GM21529 (cell line): ENCODE measurements around the gene CTTNBP2NL.

Experiments used
- ATAC-seq: cut with Tn5 transposase; IDR thresholded peaks from one replicate; pipeline ENCODE4 v1.9.1; 2021; ENCODE audit not compliant: unreplicated experiment

Gene CTTNBP2NL, protein sequence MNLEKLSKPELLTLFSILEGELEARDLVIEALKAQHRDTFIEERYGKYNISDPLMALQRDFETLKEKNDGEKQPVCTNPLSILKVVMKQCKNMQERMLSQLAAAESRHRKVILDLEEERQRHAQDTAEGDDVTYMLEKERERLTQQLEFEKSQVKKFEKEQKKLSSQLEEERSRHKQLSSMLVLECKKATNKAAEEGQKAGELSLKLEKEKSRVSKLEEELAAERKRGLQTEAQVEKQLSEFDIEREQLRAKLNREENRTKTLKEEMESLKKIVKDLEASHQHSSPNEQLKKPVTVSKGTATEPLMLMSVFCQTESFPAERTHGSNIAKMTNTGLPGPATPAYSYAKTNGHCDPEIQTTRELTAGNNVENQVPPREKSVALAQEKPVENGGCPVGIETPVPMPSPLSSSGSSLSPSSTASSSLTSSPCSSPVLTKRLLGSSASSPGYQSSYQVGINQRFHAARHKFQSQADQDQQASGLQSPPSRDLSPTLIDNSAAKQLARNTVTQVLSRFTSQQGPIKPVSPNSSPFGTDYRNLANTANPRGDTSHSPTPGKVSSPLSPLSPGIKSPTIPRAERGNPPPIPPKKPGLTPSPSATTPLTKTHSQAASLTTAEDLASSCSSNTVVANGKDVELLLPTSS

GRCh38 chr1:112395821-112396652 is at the start of gene CTTNBP2NL:
TSS of gene CTTNBP2NL (plus strand) at chr1:112396214. CDS start at chr1:112416166, 19,952 bp downstream.
- peak; percentile 67 for ATAC-seq

- no peak for ATAC-seq
Observed at GRCh38 chr1:112346801-112347350, 49.1 kb upstream of the CTTNBP2NL start.

- no peak for ATAC-seq
Observed at GRCh38 chr1:112356765-112357164, 39.2 kb upstream of the CTTNBP2NL start.

- ATAC-seq = no peak
Observed at GRCh38 chr1:112357467-112357866, 38.5 kb upstream of the CTTNBP2NL start.

GRCh38 chr1:112358061-112358770 is 37.8 kb upstream of the CTTNBP2NL start:
- ATAC-seq = no peak

- ATAC-seq = no peak
Observed at GRCh38 chr1:112358798-112359408, 37.1 kb upstream of the CTTNBP2NL start.

- ATAC-seq = no peak
Observed at GRCh38 chr1:112359961-112360767, 35.9 kb upstream of the CTTNBP2NL start.

DNA sequence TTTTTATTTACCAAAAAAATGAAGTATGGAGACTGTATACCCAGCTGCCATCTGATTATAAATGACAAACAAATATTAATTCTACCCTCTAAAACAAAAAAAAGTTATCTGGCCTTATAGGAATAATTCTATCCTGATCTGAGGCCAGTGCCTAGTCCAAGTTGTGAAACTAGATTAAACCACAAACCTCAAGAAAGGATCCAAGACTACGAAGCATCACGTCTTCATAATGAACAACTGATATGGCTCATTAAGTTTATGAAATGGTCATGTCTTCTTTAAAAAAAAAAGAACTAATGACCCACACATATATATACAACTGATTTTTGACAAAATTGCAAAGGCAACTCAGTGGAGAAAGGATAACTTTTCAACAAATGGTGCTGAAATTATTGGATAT is 32.4 kb upstream of the CTTNBP2NL start:
- no peak for ATAC-seq

GRCh38 chr1:112368198-112368597 is 27.8 kb upstream of the CTTNBP2NL start:
- no peak for ATAC-seq

DNA sequence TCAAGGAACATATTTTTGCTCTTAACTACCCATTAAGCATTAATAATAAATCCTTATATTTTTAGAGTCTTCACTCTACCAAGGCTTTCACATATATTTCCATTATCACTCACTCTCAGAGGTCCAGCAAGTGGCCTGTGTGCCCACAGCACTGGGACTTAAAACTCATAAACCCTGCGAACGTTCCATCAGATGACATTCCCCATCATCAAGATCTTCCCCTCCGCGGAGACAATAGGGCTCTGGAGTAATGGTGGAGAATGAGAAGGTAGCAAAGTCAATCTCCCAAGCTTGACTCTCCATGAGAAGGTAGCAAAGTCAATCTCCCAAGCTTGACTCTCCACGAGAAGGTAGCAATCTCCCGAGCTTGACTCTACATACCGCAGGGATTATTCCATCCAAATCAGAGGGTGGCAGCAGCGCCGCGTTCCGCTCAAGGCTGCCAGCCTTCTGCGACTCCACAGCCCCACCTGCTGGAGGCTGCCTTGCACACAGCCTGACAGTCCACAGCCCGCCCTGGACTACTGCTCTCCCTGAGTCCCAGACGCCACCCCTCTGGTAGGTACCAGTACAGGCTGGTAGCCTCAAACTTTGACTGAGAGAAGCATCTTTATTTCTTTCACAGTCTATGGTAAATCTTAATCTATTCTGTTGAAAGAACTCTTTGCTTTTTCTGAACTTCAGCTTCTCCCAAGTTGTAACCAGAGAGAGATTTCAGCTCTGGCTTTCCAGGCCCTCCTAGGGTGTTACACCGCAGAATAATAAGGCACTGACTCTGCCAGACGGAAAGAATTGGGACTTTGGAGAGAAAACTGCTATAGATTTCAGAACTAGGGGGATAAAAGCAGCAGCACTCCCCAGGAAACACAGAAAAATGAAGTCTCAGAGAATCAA is 26.4 kb upstream of the CTTNBP2NL start:
- peak; percentile 96 for ATAC-seq

DNA sequence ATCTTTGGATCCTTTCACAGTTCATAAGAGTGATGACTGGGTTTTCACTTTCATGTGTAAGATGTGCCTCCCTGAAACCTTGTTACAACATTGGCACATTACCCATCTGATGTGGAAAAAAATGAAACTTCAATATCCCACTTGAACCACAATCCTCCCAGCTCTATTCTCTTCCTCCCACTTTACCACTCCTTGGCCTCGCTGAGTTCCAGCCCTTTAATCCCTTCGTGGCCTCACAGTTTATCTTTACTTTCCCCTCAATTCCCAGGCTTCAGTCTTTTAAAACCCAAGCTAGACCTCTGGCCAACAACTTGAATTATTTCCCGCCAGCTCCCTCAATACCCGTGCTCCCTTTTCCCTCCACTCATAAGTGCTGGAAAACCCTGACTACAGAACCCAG is 25.0 kb upstream of the CTTNBP2NL start:
- no peak for ATAC-seq

DNA sequence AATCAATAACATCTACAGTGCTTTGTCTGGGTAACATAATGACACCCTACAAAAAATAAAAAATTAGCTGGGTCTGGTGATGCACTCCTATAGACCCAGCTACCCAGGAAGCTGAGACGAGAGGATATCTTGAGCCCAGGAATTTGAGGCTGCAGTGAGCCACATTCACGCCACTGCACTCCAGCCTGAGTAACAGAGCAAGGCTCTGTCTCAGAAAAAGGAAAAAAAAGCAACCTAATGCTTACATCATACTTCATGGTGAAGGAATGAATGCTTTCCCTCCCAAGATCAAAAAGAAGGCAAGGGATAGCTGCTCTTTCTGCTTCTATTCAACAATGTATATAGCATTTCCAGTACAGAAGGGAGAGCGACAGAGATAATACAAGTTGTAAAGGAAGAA is 24.2 kb upstream of the CTTNBP2NL start:
- no peak for ATAC-seq

GRCh38 chr1:112373806-112374205 is 22.2 kb upstream of the CTTNBP2NL start:
- no peak for ATAC-seq

DNA sequence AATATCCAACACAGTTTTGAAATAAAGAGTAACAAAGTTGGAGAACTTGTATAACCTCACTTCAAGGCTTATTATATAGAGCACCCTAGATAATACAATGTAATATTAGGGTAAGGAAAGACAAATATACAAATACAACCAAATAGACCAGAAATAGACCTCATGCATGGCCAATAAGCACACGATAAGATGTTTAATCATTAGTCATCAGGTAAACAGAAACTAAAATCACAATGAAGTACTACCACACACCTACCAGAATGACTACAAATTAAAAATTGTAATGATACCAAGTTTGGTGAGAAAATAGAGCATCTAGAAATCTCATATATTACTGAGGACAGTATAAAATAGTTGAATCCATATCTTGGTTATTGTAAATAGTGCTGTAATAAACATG is 20.3 kb upstream of the CTTNBP2NL start:
- no peak for ATAC-seq

DNA sequence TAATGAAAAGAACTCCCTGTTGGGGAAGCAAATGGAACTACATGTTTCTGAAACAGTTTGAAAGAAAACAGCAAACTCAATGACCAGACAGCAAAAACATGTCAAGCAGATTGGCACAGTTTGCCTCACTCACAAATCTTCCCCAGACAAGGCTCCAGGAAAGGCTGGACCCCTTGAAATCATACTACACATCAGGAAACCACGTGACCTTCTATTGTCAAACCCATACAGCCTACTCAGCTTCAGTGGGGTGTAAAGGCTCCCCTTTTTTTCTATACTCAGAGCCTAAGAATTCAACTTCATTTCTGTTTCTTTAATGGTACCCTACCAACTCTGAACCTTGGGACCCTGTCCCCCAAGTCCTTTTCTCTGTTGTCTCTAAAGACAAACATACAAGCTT is 15.7 kb upstream of the CTTNBP2NL start:
- ATAC-seq = no peak

DNA sequence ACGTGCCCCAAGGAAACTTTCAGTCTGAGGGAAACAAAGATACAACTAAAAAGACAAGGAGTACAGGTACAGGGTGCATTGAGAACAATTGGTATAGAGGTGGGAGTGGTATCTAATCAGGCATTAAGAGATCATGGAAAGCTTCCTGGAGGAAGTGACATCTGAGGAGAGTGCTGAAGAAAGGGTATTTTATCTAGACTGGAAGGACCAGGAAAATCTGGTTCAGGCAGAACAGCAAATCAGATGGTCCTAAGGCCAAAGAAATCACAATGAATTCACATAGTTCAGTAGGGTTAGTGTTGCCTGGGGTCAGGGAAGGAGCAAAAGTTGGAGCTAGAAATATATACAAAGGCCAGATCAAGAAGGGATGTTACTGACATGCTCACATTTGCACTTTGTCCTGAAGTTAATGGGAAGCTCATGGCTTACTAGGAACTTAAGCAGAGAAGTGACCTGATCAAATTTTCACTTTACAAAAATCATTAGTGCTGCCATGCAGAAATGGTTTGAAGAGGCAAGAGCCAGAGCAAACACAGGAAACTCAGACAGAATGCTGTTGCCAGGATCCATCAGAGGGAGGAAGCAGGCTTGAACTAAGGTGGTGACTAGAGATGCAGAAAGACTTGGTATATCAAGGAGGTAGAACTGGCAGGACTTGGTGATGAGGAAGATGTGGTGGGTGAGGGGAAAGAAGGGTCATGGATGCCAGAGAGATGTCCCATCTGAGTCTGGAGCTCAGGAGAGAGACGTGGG is 14.5 kb upstream of the CTTNBP2NL start:
- no peak for ATAC-seq

DNA sequence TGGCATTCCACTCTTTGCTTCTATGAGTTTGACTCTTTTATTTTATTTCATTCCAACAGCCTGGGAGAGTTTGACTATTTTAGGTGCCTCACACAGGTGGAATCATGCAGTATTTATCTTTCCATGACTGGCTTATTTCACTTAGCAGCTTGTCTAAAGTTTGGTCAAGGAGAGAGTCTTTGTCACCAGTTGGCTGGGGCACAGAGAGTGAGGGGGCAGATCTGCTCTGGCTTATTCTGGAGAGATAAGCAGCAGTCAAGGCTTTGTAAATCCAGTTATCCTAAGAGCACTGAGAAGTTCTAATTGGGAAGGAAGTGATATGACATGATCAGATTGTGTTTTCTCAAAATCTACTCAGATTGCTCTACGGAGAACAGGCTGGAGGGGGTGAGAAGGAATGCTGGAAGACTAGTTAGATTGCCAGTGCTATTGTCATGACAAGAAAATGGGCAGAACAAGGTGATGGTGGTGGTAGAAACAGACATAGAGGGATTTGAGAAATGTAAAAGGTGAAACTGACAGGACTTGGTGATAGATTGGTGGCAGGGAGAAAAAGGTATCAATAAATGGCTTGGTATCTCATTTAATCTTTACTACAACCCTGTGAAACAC is 12.1 kb upstream of the CTTNBP2NL start:
- no peak for ATAC-seq
